Activated naive CD8-positive, alpha-beta T cell treated with anti-CD3 and anti-CD28 coated beads, Interleukin-2, amount 50 U/mL, for 16 hours (primary cell): ENCODE measurements around the gene CKM.
"Not testable (repeated sequence)": the region's sequence is repeated elsewhere in the genome, so short reads cannot be mapped to it uniquely, and the experiment has no call there.

Source experiments
- DNase-seq: peaks from one replicate; pipeline ENCODE4 v3.0.0-alpha.2; 2020; ENCODE audit warnings: low read depth, low spot score

Gene CKM

DNA sequence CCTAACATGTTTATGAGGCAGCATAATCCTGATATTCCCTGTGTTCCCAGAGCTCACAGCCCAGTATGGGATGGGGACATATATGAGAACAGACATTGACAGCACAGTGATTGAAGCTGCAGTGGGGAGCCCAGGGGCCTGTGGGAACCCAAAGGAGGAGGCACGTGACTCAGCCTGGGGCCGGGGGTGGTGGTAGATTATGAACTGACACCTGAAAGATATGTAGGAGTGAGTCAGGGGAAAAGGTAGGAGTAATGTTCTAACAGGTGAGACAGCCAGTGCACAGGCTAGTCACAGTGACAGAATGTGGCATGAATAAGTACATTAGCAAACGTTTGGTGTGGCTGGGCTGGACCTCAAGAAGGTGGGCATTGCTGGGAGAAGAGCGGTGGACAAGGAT lies 29.0 kb downstream of the CKM start:
- DNase-seq = no peak

- no peak for DNase-seq
Observed at GRCh38 chr19:45291834-45292233, 30.8 kb downstream of the CKM start.

DNA sequence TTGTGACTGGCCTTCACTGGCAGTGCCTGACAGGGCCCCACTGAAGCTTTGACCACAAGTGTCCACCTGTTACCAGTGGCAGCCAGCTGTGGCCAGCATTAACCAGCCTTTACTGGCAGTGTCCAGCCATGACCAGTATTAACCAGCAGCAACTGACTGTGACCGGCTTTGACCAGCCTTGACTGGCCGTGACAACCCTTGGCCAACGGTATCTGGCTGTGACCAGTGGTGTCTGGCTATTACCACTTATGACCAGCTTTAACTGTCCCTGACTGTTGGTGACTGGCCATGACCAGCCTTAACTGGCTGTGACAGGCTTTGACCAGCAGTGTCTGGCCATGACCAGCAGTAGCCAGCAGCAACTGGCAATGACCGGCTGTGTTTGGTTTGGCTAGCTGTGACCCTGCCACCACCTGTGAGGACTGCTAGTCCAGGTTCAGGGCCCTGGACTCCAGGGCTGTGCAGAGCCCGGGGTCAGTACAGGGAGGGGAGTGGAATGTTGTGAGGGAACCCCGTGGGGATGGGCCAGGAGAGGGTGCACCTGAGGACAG lies 32.2 kb downstream of the CKM start:
- no peak for DNase-seq

DNA sequence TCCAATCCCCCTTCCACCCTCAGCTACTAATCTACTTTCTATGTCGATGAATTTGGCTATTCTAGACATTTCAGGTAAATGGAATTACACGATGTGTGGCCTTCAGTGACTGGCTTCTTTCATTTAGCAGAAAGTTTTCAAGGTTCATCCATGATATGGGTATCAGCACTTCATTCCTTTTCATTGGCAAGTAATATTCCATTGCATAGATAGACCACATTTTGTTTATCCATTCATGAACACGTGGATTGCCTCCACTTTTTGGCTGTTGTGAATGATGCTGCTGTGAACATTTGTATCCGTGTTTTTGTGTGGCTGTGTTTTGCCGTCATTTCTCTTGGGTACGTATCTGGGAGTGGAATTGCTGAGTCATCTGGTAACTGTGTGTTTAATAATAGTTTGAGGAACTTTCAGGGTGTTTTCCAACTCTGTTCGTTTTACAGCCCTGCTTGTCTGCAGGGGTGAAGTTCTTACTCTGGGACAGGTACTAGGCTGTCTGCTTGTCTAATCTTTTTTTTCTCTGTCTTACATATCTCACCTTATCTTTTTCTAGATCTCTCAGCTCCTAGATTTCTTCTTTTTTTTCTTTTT lies 39.1 kb downstream of the CKM start:
- no peak for DNase-seq

DNA sequence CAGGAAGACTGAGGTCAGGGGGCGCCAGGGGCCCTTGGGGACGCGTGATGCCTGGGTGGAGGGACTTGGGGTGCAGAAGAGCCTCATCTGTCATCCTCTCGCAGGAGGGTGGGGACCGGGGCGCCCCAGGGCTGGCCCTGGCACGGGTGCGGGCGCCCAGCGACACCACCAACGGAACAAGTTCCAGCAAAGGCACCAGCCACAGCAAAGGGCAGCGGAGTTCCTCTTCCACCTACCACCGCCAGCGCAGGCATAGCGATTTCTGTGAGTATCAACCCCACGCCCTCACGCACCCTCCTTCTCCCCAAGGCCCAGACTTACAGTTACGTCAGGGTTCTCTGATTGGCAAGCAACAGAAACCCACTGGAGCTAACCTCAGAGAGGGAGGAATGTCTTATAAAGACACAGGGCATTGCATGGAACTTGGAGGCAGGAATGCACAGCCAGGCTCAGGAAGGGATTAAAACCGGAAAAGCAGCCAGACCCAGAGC lies 42.2 kb downstream of the CKM start:
- no peak for DNase-seq

DNA sequence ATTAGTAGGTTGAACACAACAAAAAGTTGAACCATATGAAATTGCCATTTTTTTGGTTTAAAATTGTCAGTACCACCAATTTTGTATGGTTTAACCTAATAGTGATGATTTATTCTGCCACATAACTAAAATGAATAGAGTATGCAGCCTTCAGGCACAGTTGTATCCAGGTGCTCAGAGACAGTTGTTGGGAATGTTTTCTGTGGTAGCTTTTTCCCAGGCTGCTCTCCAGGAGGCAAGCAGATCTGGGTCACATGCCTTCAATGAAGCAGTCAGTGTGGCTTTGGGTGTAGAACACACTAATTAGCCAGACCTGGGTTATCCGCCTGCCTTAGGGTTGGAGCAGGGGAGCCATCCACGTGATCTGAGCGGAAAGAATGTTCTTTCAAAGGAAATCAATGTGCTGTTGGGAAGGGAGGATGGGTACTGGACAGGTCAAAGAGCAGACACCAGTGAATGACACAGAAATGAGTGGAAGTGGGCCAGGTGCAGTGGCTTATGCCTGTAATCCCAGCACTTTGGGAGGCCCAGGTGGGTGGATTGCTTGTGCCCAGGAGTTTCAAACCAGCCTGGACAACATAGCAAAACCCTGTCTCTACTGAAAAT lies 43.0 kb downstream of the CKM start:
- no peak for DNase-seq

- DNase-seq = no peak
Observed at GRCh38 chr19:45278087-45278486, 44.6 kb downstream of the CKM start.

DNA sequence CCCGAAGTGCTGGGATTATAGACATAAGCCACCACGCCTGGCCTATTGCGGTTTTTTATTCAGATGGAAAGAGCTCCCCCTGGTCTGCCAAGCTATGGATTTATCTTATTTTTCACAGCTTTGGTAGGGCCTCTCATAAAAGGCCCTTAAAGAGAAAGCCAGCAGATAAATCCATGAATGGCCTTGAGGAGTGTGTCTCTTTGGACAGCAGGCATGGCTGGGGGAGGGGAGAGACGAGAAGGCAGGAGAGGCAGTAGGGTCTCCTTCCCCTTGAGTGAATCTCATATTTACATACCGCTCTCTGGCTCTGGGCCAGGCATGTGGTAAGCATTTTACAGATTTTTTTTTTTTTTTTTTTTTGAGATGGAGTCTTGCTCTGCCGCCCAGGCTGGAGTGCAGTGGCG lies 46.4 kb downstream of the CKM start:
- no peak for DNase-seq

DNA sequence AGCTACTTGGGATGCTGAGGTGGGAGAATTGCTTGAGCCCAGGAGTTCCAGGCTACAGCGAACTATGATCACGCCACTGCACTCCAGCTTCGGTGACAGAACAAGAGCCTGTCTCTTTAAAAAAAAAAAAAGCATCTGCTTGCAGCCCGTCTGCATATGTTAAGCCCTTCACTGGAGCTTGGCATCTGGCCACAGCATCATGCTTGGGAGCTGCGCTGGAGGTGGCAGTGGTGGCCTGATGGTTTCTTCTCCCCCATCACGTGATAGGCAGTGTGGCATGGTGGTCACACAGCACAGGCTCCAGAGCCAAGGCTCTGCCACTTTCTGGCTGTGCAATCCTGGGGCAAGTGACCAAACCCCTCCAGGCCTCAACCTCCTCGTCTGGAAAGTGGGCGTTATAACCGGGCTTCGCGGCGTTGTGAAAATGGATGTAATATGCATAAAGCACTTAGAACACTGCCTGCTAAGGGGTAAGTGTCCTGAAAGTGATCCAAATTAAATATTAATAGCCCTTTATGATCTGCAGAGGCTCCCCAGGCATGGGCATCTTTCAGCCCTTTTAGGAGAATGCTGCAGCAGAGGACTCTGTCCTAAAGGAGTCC lies 47.2 kb downstream of the CKM start:
- no peak for DNase-seq

GRCh38 chr19:45273521-45273855 lies 49.2 kb downstream of the CKM start:
- no peak for DNase-seq

DNA sequence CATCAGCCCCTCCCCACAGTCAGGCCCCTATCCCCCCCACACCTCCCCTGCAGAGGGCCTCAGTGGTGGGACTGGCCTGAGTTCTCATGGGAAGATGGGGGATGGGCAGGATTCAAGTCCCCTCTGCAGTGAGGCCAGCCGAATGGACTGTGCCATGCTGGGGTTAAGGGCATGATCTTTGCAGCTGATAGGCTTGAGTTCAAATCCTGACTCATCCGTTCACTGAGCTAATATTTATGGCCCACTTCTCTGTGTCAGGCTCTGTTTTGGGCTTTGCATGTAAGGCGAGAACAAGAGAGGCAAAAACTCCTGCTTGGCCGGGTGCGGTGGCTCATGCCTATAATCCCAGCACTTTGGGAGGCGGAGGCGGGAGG lies 51.0 kb downstream of the CKM start:
- no peak for DNase-seq

DNA sequence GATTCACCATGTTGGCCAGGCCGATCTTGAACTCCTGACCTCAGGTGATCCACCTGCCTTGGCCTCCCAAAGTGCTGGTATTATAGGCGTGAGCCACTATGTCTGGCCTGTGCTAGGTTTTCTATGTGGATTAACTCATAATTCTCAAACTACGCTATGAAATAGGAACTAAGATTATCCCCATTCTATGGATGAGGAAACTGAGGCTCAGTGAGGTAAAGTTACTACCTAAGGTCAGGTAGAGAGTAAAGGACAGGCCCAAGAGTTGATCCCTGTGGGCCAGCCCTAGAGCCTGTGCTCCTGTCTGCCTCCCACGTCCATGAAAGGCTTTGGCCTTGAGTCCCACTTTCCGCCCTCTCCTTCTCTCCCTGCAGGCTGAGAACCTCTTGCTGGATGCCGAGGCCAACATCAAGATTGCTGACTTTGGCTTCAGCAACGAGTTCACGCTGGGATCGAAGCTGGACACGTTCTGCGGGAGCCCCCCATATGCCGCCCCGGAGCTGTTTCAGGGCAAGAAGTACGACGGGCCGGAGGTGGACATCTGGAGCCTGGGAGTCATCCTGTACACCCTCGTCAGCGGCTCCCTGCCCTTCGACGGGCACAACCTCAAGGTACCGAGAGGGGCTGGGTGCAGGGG lies 51.5 kb downstream of the CKM start:
- no peak for DNase-seq

GRCh38 chr19:45269939-45270338 lies 52.7 kb downstream of the CKM start:
- not testable (repeated sequence) for DNase-seq

DNA sequence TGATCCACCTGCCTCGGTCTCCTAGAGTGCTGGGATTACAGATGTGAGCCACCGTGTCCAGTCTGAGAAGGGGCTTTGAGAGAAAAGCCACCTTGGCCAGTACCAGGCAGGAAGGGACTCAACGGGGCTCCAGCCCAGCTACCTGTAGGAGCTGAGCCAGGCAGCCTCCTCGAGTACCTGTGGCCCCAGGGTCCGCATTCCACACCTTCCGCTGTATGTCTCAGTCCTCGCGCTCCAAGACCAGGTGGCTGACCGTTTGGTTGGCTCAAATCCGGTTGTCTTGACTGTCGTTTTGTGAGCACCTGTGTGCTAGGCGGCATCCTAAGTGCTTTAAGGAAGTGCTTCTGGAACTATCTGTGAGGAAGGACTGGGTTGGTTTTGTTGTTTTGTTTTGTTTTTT lies 55.4 kb downstream of the CKM start:
- no peak for DNase-seq

- no peak for DNase-seq
Observed at GRCh38 chr19:45265375-45265774, 57.3 kb downstream of the CKM start.

DNA sequence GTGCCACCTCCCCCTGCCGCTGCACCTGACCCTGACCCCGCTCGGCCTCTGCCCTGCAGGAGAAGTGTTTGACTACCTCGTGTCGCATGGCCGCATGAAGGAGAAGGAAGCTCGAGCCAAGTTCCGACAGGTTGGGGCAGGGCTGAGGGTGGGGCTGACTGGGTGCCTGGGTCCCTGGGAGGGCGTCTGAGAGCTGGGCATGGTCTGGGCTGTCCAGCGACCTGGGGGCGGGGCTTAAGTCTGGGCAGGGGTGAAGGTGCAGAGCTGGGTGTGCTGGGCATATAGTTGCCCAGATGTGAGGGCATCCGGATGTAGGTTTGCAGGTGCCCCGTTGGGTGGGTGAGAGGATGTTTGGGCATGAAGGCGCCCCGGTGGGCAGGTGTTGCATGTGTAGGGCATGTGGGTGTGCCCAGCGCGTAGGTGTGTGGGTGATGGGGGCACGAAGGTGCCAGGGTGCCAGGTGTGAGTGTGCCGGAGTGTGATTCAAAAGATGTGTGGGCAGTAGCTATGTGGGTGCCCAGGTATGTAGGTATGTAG lies 57.8 kb downstream of the CKM start:
- DNase-seq = no peak

GRCh38 chr19:45263013-45263412 lies 59.7 kb downstream of the CKM start:
- DNase-seq = no peak

- no peak for DNase-seq
Observed at GRCh38 chr19:45262570-45262969, 60.1 kb downstream of the CKM start.

GRCh38 chr19:45258862-45259261 lies 63.8 kb downstream of the CKM start:
- no peak for DNase-seq

DNA sequence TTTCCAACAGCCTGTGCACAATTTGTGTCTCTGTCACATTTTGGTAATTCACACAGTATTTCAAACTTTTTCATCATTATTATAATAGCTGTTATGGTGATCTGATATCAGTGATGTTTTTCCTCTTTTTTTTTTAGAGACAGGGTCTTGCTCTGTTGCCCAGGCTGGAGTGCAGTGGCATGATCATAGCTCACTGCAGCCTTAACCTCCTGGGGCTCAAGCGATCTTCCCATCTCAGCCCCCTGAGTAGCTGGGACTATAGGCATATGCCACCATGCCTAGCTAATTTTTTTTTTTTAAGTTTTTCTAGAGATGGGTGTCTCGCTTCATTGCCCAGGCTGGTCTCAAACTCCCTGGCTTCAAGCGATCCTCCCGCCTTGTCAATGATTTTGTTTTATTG lies 65.8 kb downstream of the CKM start:
- DNase-seq = no peak
